ENCODE measurements around the gene CBFA2T2. TPM values are rescaled to one million over a fixed set of nuclear protein-coding genes. Genes with fewer than 3 reads are reported as not detected.

Gene CBFA2T2
- total RNA-seq, 6 donors from 2014 or later = 10.0 to 35.6 (median 16.2) TPM

- Histone ChIP-seq H3K27me3 (no peaks in the 10 kb centered on the region), H3K9me3 (no peaks in the 10 kb centered on the region), H3K4me3 (peak overlapping the region in 3 of 4 donors; percentile 63 to 87 (median 83)), H3K27ac (peak overlapping the region in 3 of 4 donors; percentile 79 to 91 (median 86)), H3K36me3 (no peaks in the 10 kb centered on the region), H3K4me1 (peaks cover 28 to 55% (median 51%) of the 10 kb centered on the region in 4 donors)
- ATAC-seq (ENCODE audit: low FRiP score in 2 of 2) = no peak
- peak in 1 of 2 donors; percentile 50 for DNase-seq
- 54 to 66% methylated on average over 4 to 16 of the region's 17 CpGs for WGBS, 2 donors
- TF ChIP-seq EP300 (IDR thresholded peaks at IDR 0.05) (no peak), CTCF (IDR thresholded peaks at IDR 0.05) (no peak), POLR2A (IDR thresholded peaks at IDR 0.05) (no peak), POLR2AphosphoS5 (IDR thresholded peaks at IDR 0.05) (no peak)
Observed at GRCh38 chr20:33672426-33673113, 182.7 kb downstream of the CBFA2T2 start.

- TF ChIP-seq POLR2A (IDR thresholded peaks at IDR 0.05) = no peak
- TF ChIP-seq POLR2AphosphoS5 (IDR thresholded peaks at IDR 0.05) = no peak
- ATAC-seq (ENCODE audit: low FRiP score in 2 of 2) (no peak), DNase-seq (no peak)
- Histone ChIP-seq H3K27ac (peak overlapping the region in 3 of 4 donors; percentile 79 to 91 (median 86)), H3K9me3 (no peaks in the 10 kb centered on the region), H3K27me3 (no peaks in the 10 kb centered on the region), H3K4me1 (peaks cover 23 to 50% (median 47%) of the 10 kb centered on the region in 4 donors), H3K4me3 (peak overlapping the region in 3 of 4 donors; percentile 63 to 87 (median 83)), H3K36me3 (no peaks in the 10 kb centered on the region)
- 75 to 100% methylated on average over 1 to 4 of the region's 4 CpGs for WGBS, 2 donors
Observed at GRCh38 chr20:33673114-33673409, 183.2 kb downstream of the CBFA2T2 start.

- no peak for TF ChIP-seq POLR2AphosphoS5 (IDR thresholded peaks at IDR 0.05)
- no peak for TF ChIP-seq EP300 (IDR thresholded peaks at IDR 0.05)
- no peak for TF ChIP-seq CTCF (IDR thresholded peaks at IDR 0.05)
- no peak for TF ChIP-seq POLR2A (IDR thresholded peaks at IDR 0.05)
- Histone ChIP-seq H3K4me3 (peak overlapping the region; percentile 61 to 87 (median 73)), H3K36me3 (no peaks in the 10 kb centered on the region), H3K4me1 (peaks cover 19 to 44% (median 41%) of the 10 kb centered on the region in 4 donors), H3K9me3 (no peaks in the 10 kb centered on the region), H3K27ac (peak overlapping the region; percentile 77 to 91 (median 82)), H3K27me3 (no peaks in the 10 kb centered on the region)
- WGBS, 2 donors = 20 to 23% methylated on average over 16 to 28 of the region's 29 CpGs
- ATAC-seq (ENCODE audit: low FRiP score in 2 of 2) (no peak), DNase-seq (peak in 1 of 2 donors; percentile 72)
Observed at GRCh38 chr20:33673410-33674293, 183.8 kb downstream of the CBFA2T2 start.

GRCh38 chr20:33674294-33675135 lies 184.6 kb downstream of the CBFA2T2 start, which contains the start of gene NECAB3:
Gene NECAB3, minus strand, starts transcription at chr20:33674428. Its CDS starts 76 bp downstream, at chr20:33674352.
- no peaks in the 10 kb centered on the region for H3K36me3 ChIP-seq
- no peaks in the 10 kb centered on the region for H3K27me3 ChIP-seq
- peaks cover 19 to 44% (median 41%) of the 10 kb centered on the region in 4 donors for H3K4me1 ChIP-seq
- peak within 1 kb of the TSS; percentile 77 to 91 (median 82) for H3K27ac ChIP-seq
- peak within 1 kb of the TSS; percentile 61 to 87 (median 73) for H3K4me3 ChIP-seq
- DNase-seq (peak; percentile 91 to 98), ATAC-seq (ENCODE audit: low FRiP score in 2 of 2) (peak; percentile 73 to 94)
- 10 to 19% methylated on average over 17 to 22 of the region's 73 CpGs for WGBS, 2 donors
- H3K9me3 ChIP-seq = no peaks in the 10 kb centered on the region
- TF ChIP-seq CTCF (IDR thresholded peaks at IDR 0.05) = peak in 1 of 6 experiments; percentile 7
- TF ChIP-seq POLR2AphosphoS5 (IDR thresholded peaks at IDR 0.05) = peak in 1 of 2 donors; percentile 53
- TF ChIP-seq POLR2A (IDR thresholded peaks at IDR 0.05) = peak in 2 of 4 donors; percentile 34 to 72
- TF ChIP-seq EP300 (IDR thresholded peaks at IDR 0.05) = no peak

Measured in upper lobe of left lung (tissue), 6 donors.